DOHH2 (cell line): ENCODE data around the gene ASAP2.

Experiments
- EZH2phosphoT487 ChIP-seq: fragments of 200-600 bp; sonication (generic); IDR thresholded peaks from 2 replicates; pipeline ENCODE4 v1.6.1; 2017; ENCODE audit warnings: borderline replicate concordance, mild to moderate bottlenecking, antibody characterized with exemption, low read length, moderate library complexity, mixed read lengths
- TF ChIP-seq, protein P1 (sequence below): fragments of 200-600 bp; sonication (generic); IDR thresholded peaks from one replicate; pipeline ENCODE4 v1.5.1; 2014; ENCODE audit warnings: antibody characterized with exemption, mild to moderate bottlenecking, low read depth, low read length; ENCODE audit not compliant: poor library complexity, severe bottlenecking

DNA sequence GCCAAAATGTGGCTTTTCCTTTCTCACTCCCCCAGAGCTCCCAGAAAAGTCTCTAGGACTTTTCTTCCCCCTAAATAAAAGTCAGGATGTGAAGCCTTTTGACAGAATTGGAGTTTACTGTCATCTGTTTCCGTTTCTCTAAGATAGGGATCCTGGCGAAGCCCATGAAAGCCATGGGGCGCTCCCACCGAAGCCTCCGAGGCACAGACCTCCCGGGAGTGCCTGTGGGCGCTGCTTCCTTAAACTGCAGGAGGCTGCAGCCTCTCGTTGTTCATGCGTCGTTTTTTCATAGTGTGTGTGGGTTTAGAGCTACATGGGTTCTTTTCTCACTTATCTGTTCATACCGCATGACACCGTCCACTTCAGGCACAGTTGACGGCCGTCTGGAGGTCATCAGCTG is 56.8 kb downstream of the ASAP2 start:
- TF ChIP-seq, protein P1, sequence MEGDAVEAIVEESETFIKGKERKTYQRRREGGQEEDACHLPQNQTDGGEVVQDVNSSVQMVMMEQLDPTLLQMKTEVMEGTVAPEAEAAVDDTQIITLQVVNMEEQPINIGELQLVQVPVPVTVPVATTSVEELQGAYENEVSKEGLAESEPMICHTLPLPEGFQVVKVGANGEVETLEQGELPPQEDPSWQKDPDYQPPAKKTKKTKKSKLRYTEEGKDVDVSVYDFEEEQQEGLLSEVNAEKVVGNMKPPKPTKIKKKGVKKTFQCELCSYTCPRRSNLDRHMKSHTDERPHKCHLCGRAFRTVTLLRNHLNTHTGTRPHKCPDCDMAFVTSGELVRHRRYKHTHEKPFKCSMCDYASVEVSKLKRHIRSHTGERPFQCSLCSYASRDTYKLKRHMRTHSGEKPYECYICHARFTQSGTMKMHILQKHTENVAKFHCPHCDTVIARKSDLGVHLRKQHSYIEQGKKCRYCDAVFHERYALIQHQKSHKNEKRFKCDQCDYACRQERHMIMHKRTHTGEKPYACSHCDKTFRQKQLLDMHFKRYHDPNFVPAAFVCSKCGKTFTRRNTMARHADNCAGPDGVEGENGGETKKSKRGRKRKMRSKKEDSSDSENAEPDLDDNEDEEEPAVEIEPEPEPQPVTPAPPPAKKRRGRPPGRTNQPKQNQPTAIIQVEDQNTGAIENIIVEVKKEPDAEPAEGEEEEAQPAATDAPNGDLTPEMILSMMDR, result no peak
- TF ChIP-seq EZH2phosphoT487, result no peak
